Choroid plexus epithelial cell (primary cell): ENCODE results near the gene VWA7.
"Not testable (repeated sequence)": the region's sequence is repeated elsewhere in the genome, so short reads cannot be mapped to it uniquely, and the experiment has no call there.

Experiments
- DNase-seq: peaks from one replicate; pipeline ENCODE4 v3.0.0-alpha.2; 2010; ENCODE audit warnings: low read depth
- H3K4me3 ChIP-seq: 2 replicates; pipeline ENCODE4 v1.5.1; 2011; ENCODE audit warnings: low read depth, mild to moderate bottlenecking, control low read depth, low read length, moderate library complexity
- TF ChIP-seq, protein P1 (sequence below): conservative IDR thresholded peaks from 2 replicates; pipeline ENCODE4 v1.5.1; 2011; ENCODE audit warnings: low read depth, mild to moderate bottlenecking, control low read depth, inconsistent platforms, low read length, moderate library complexity

The VWA7 gene

DNA sequence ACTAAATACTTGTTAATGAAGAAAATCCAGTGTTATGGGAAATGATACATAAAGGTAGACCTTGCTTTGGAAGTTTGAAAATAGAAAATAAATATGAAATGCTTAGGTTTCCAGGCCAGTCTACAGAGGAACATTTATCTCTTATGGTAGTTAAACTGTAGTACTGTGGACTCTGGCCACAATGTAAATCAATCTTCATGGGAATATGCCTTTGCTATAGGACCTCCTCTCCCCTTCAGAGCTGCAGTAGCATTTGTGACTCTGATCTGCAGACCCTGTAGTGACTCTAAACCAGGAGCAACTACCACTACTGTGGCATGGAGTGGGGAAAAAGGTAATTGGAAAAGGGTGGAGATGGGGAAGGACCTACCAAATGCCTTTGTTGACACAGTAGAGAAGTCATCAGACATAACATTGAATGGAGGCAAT is 42.8 kb upstream of the VWA7 start:
- H3K4me3 ChIP-seq, result no peak overlapping the region
- TF ChIP-seq, protein P1, sequence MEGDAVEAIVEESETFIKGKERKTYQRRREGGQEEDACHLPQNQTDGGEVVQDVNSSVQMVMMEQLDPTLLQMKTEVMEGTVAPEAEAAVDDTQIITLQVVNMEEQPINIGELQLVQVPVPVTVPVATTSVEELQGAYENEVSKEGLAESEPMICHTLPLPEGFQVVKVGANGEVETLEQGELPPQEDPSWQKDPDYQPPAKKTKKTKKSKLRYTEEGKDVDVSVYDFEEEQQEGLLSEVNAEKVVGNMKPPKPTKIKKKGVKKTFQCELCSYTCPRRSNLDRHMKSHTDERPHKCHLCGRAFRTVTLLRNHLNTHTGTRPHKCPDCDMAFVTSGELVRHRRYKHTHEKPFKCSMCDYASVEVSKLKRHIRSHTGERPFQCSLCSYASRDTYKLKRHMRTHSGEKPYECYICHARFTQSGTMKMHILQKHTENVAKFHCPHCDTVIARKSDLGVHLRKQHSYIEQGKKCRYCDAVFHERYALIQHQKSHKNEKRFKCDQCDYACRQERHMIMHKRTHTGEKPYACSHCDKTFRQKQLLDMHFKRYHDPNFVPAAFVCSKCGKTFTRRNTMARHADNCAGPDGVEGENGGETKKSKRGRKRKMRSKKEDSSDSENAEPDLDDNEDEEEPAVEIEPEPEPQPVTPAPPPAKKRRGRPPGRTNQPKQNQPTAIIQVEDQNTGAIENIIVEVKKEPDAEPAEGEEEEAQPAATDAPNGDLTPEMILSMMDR, result no peak
- DNase-seq, result no peak

DNA sequence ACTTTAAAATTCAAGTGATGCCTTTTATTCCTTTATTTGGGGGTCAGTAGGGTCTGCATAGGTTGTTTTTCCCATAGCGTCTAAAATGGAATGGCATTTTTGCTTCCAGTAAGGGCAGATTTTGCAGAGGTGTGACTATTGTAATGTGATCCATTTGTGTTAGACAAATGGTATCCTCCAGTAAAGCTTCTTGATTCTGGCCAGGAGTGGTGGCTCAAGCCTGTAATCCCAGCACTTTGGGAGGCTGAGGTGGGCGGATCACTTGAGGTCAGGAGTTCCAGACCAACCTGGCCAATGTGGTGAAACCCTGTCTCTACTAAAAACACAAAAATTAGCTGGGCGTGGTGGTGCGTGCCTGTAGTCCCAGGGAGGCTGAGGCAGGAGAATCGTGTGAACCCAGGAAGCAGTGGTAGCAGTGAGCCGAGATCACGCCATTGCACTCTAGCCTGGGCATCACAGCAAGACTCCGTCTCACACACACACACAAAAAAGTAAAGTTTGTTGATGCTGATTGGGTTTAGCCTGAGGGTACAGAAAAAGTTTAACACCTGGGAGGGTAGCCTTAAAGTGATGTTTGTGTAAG is 40.9 kb upstream of the VWA7 start:
- H3K4me3 ChIP-seq, result peak overlapping the region; percentile 42
- DNase-seq, result not testable (repeated sequence)

DNA sequence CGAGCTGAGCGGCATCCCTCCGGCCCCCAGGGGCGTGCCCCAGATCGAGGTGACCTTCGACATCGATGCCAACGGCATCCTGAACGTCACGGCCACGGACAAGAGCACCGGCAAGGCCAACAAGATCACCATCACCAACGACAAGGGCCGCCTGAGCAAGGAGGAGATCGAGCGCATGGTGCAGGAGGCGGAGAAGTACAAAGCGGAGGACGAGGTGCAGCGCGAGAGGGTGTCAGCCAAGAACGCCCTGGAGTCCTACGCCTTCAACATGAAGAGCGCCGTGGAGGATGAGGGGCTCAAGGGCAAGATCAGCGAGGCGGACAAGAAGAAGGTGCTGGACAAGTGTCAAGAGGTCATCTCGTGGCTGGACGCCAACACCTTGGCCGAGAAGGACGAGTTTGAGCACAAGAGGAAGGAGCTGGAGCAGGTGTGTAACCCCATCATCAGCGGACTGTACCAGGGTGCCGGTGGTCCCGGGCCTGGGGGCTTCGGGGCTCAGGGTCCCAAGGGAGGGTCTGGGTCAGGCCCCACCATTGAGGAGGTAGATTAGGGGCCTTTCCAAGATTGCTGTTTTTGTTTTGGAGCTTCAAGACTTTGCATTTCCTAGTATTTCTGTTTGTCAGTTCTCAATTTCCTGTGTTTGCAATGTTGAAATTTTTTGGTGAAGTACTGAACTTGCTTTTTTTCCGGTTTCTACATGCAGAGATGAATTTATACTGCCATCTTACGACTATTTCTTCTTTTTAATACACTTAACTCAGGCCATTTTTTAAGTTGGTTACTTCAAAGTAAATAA is 40.2 kb upstream of the VWA7 start:
- peak; percentile 43 for DNase-seq
- H3K4me3 ChIP-seq, result peak overlapping the region; percentile 51

DNA sequence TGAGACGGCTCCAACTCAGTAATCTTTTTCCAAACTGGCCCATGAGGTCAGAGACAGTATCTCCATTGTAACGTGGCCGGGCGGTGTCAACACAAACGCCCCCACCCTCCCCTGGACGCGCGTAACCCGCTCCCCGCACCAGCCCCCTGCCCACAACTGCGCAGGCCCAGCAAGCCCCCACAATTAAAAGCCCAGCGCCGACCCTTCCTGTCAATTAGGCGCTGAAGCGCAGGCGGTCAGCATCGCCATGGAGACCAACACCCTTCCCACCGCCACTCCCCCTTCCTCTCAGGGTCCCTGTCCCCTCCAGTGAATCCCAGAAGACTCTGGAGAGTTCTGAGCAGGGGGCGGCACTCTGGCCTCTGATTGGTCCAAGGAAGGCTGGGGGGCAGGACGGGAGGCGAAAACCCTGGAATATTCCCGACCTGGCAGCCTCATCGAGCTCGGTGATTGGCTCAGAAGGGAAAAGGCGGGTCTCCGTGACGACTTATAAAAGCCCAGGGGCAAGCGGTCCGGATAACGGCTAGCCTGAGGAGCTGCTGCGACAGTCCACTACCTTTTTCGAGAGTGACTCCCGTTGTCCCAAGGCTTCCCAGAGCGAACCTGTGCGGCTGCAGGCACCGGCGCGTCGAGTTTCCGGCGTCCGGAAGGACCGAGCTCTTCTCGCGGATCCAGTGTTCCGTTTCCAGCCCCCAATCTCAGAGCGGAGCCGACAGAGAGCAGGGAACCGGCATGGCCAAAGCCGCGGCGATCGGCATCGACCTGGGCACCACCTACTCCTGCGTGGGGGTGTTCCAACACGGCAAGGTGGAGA is 38.1 kb upstream of the VWA7 start, which contains the start of the genes HSPA1A and HSPA1L:
Gene HSPA1A, plus strand, starts transcription at position 519 of the 814 bp plus-strand sequence. Its CDS starts 214 bp downstream, at position 733.
Gene HSPA1L, minus strand, starts transcription at position 259 of the 814 bp plus-strand sequence. CDS start 3,311 bp downstream, outside the sequence.
- H3K4me3 ChIP-seq, result peak within 1 kb of the TSS; percentile 79
- peak; percentile 96 for DNase-seq
- TF ChIP-seq, protein P1, result no peak

DNA sequence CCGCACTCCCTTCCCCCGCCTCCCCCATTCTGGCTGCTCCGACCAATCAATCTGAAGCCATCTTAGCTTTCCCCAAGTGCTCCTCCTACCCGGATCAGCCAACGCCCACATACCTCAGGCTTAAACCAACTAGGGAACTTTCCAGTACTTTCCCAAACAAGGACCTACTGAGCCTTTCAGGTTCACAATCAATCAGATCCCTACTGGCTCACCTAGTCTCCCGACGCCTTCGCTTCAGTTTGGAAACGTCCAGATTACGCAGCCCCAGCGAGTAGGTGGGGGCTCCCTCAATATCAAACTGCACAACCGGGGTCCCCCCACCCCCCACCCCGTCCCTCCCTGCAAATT is 37.5 kb upstream of the VWA7 start:
- TF ChIP-seq, protein P1, result no peak
- peak overlapping the region; percentile 79 for H3K4me3 ChIP-seq
- DNase-seq, result peak; percentile 97

DNA sequence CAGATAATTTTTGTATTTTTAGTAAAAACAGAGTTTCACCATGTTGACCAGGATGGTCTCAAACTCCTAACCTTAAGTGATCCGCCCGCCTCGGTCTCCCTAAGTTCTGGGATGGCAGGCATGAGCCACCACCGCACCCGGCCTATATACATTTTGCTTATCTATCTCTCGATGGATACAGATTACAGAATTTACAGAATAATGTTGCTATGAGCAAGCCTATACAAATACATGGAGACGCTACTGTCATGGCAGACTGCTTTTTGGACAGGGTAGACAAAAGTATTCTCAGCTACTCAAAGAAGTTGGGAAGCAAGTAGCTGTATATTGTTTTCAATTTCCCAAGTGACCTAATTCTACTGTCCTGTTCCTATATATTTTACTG is 36.3 kb upstream of the VWA7 start:
- no peak for DNase-seq
- H3K4me3 ChIP-seq, result no peak overlapping the region
- TF ChIP-seq, protein P1, result no peak

DNA sequence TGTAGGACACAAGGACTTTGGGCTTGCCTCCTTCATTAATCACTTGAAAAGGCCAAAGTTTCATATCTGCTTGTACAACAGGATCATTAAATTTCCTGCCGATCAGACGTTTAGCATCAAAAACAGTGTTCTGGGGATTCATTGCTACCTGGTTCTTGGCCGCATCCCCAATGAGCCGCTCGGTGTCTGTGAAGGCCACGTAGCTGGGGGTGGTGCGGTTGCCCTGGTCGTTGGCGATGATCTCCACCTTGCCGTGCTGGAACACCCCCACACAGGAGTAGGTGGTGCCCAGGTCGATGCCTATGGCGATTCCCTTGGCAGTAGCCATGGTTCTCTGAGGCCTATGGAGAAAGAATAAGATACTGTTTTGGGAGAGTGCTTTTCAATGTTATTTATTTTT is 34.5 kb upstream of the VWA7 start:
- TF ChIP-seq, protein P1, result no peak
- H3K4me3 ChIP-seq, result no peak overlapping the region
- DNase-seq, result no peak

DNA sequence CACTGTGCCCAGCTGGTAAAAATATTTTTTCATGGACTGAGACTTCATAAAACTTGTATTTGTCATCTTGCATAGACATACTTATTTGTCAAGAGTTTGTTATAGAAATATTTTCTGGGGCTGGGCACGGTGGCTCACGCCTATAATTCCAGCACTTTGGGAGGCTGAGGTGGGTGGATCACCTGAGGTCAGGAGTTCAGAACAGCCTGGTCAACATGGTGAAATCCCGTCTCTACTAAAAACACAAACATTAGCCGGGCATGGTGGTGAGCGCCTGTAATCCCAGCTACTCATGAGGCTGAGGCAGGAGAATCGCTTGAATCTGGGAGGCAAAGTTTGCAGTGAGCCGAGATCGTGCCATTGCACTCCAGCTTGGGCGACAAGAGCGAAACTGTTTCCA is 31.5 kb upstream of the VWA7 start:
- not testable (repeated sequence) for DNase-seq, H3K4me3 ChIP-seq
